ENCODE results near the gene MYOT. TPM values are rescaled to one million over a fixed set of nuclear protein-coding genes. Genes with fewer than 3 reads are reported as not detected.

The MYOT gene
- total RNA-seq, 2 donors from 2014 or later: 0.35 to 3.2 TPM

DNA sequence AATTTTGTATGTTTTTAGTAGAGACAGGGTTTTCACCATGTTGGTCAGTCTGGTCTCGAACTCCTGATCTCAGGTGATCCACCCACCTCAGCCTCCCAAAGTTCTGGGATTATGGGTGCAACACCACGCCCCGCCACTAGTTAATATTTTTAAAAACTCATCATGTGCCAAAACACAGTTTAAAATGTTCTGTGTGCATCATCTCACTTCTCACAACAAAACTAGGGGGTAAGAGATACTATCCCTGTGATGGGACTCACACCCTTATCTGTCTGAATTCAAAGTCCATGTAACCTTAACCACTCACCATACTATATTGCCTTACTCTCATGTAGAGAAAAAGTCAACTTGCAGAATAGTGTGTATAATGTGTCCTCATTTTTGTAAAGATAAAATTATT lies 24.2 kb downstream of the MYOT start:
- H3K9me3 ChIP-seq: no peaks in the 10 kb centered on the region
- H3K36me3 ChIP-seq: no peaks in the 10 kb centered on the region
- no peak overlapping the region for H3K9ac ChIP-seq (ENCODE audit: low read depth in 2 of 2, low read length in 2 of 2)
- no peak overlapping the region for H3K27ac ChIP-seq
- H3K4me1 ChIP-seq: no peaks in the 10 kb centered on the region
- no peaks in the 10 kb centered on the region for H3K27me3 ChIP-seq
- TF ChIP-seq, protein P1, sequence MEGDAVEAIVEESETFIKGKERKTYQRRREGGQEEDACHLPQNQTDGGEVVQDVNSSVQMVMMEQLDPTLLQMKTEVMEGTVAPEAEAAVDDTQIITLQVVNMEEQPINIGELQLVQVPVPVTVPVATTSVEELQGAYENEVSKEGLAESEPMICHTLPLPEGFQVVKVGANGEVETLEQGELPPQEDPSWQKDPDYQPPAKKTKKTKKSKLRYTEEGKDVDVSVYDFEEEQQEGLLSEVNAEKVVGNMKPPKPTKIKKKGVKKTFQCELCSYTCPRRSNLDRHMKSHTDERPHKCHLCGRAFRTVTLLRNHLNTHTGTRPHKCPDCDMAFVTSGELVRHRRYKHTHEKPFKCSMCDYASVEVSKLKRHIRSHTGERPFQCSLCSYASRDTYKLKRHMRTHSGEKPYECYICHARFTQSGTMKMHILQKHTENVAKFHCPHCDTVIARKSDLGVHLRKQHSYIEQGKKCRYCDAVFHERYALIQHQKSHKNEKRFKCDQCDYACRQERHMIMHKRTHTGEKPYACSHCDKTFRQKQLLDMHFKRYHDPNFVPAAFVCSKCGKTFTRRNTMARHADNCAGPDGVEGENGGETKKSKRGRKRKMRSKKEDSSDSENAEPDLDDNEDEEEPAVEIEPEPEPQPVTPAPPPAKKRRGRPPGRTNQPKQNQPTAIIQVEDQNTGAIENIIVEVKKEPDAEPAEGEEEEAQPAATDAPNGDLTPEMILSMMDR (IDR thresholded peaks at IDR 0.05): no peak
- no peak overlapping the region for H3K4me3 ChIP-seq
- DNase-seq: no peak
- intact Hi-C loops (cut with DNase I): no loop called here

DNA sequence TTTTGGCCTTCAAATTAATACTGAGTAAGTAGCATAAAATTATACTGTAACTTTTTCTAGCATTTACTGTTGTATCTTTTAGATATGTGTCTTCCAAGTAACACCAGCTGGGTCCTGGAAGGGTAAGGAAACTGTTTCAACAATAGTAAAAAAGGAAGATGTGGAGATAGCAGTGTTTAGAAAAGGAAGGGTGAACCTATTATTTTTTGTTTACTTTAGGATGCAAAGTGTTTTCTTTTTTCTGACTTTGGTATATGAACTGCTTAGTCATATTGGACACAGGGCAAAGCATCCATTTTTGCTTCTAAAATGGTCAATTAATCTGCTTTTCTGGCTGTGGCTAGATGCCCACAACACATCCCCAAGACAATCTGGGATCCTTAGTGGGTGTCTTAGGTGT lies 26.9 kb downstream of the MYOT start:
- H3K36me3 ChIP-seq: no peaks in the 10 kb centered on the region
- H3K4me3 ChIP-seq: no peak overlapping the region
- no peak overlapping the region for H3K9ac ChIP-seq (ENCODE audit: low read depth in 2 of 2, low read length in 2 of 2)
- TF ChIP-seq, protein P1 (IDR thresholded peaks at IDR 0.05): no peak
- intact Hi-C loops (cut with DNase I): no loop called here
- DNase-seq: no peak
- H3K9me3 ChIP-seq: no peaks in the 10 kb centered on the region
- no peaks in the 10 kb centered on the region for H3K27me3 ChIP-seq
- H3K27ac ChIP-seq: no peak overlapping the region
- no peaks in the 10 kb centered on the region for H3K4me1 ChIP-seq

DNA sequence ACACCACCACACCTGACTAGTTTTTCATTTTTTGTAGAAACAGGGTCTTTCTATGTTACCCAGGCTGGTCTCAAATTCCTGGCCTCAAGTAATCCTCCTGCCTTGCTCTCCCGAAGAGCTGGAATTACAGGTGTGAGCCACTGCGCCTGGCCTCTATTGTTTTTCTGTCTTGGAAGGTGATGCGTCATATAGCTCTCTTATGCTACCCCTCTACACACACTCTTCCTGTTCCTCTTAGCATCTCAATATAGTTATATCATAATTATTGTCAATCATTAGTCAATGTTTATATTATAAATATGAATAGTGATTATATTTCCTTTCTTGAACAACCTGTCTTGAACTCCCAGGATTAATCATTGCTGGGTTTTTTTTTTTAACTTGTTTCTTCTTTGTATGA lies 28.9 kb downstream of the MYOT start:
- no peak for DNase-seq
- Histone ChIP-seq H3K9ac (ENCODE audit: low read depth in 2 of 2, low read length in 2 of 2) (no peak overlapping the region), H3K27ac (no peak overlapping the region), H3K27me3 (no peaks in the 10 kb centered on the region), H3K36me3 (no peaks in the 10 kb centered on the region), H3K4me3 (no peak overlapping the region), H3K9me3 (no peaks in the 10 kb centered on the region), H3K4me1 (no peaks in the 10 kb centered on the region)
- intact Hi-C loops (cut with DNase I): no loop called here
- TF ChIP-seq, protein P1 (IDR thresholded peaks at IDR 0.05): no peak

DNA sequence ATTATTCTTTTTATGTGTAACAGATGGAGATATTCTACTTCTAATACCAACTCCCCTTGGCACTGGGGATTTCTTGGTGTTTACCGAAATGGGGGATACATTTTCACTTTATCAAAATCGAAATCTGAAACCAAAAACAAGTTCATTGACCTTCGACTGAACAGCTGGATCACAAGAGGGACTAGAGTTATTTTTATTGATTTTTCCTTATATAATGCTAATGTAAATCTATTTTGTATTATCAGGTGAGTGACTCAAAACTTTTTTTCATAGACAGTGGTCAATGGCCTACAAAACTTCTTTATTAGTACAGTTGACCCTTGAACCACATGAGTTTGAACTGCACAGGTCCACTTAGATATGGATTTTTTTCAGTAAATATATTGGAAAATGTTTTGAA lies 31.8 kb downstream of the MYOT start:
- intact Hi-C loops (cut with DNase I): no loop called here
- H3K36me3 ChIP-seq: no peaks in the 10 kb centered on the region

DNA sequence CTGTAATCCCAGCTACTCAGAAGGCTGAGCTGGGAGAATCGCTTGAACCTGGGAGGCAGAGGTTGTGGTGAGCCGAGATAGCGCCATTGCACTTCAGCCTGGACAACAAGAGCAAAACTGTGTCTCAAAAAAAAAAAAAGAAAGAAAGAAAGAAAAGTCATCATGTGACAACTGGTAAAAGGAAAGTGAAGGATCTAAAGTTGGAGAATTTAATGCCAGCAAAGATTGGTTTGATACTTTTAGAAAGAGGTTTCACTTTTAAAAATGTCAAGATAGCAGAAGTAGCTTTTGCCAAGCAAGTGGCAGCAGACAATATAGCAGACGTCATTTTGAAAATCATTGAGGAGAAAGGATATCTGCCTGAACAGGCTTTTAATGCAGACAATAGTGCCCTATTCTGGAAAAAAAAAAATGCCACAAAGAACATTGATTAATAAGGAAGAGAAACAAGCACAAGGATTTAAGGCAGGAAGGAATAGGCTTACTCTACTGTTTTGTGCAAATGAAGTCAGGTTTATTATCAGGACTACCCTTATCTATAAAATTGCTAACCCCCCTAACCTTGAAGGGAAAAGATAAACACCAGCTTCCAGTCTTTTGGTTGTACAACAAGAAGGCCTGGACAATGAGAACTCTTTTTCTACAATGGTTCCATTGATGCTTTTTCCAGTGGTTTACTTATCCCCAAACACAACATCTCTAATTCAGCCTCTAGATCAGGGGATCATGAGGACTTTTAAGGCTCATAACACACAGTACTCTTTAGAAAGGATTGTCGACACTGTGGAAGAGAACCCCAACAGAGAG lies 33.6 kb downstream of the MYOT start:
- H3K9ac ChIP-seq (ENCODE audit: low read depth in 2 of 2, low read length in 2 of 2): no peak overlapping the region

More for the DNA sequence above, 31.8 kb downstream of the MYOT start:
- H3K9me3 ChIP-seq: no peaks in the 10 kb centered on the region
- H3K4me1 ChIP-seq: no peaks in the 10 kb centered on the region
- no peak for DNase-seq
- no peak overlapping the region for H3K9ac ChIP-seq (ENCODE audit: low read depth in 2 of 2, low read length in 2 of 2)
- no peak overlapping the region for H3K27ac ChIP-seq
- no peak overlapping the region for H3K4me3 ChIP-seq
- H3K27me3 ChIP-seq: no peaks in the 10 kb centered on the region
- TF ChIP-seq, protein P1 (IDR thresholded peaks at IDR 0.05): no peak

More for the DNA sequence above, 33.6 kb downstream of the MYOT start:
- TF ChIP-seq, protein P1 (IDR thresholded peaks at IDR 0.05): no peak
- Histone ChIP-seq H3K36me3 (no peaks in the 10 kb centered on the region), H3K4me3 (no peak overlapping the region), H3K4me1 (no peaks in the 10 kb centered on the region), H3K27me3 (no peaks in the 10 kb centered on the region), H3K27ac (no peak overlapping the region), H3K9me3 (no peaks in the 10 kb centered on the region)
- intact Hi-C loops (cut with DNase I): no loop called here
- no peak for DNase-seq
